DMS79 (cell line): Measurements from ENCODE around the gene ZMPSTE24.

Experiments
- DNase-seq: peaks from one replicate; lab custom pipeline; 2025; lab: John Stamatoyannopoulos, UW

Gene ZMPSTE24

GRCh38 chr1:40264354-40264781 is 6.3 kb downstream of the ZMPSTE24 start:
- DNase-seq: no peak

GRCh38 chr1:40265298-40265697 is 7.3 kb downstream of the ZMPSTE24 start:
- no peak for DNase-seq

GRCh38 chr1:40265919-40266318 is 7.9 kb downstream of the ZMPSTE24 start:
- no peak for DNase-seq

- DNase-seq: no peak
Measured at GRCh38 chr1:40266786-40267535, 8.9 kb downstream of the ZMPSTE24 start.

- DNase-seq: no peak
Measured at GRCh38 chr1:40267767-40268187, 9.7 kb downstream of the ZMPSTE24 start.

GRCh38 chr1:40268211-40268610 is 10.2 kb downstream of the ZMPSTE24 start:
- DNase-seq: no peak

DNA sequence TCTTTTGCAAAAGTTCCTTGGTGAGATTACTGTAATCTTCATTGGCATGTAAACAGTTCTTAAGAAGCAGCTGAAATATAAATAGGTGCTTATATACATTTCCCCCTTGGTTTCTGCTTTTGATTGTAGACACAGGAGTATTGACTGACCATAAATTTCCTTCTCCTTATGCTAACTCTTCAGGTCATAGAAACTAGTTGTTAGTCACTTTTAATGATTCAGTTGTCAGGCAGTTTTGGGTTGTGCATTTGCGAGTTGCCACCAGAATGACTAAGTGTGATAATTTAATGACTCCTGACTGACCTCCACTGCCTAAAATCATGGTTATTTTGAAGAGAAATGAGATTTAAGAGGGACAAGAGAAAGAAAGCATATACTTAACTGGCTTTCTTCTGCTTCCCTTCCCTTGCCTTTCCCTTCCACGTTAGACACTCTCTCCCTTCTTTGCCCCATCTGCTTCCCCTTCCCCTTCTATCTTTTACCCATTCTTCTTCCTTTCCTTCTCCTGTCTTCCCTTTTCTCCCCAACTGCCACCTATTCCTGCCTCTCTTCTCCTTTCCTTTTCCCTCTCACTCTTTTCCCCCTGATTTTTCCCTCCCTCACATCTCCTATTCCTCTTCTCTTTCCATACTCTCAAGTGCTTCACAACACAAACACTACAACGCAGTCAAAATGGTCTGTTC is 12.3 kb downstream of the ZMPSTE24 start:
- DNase-seq: no peak

DNA sequence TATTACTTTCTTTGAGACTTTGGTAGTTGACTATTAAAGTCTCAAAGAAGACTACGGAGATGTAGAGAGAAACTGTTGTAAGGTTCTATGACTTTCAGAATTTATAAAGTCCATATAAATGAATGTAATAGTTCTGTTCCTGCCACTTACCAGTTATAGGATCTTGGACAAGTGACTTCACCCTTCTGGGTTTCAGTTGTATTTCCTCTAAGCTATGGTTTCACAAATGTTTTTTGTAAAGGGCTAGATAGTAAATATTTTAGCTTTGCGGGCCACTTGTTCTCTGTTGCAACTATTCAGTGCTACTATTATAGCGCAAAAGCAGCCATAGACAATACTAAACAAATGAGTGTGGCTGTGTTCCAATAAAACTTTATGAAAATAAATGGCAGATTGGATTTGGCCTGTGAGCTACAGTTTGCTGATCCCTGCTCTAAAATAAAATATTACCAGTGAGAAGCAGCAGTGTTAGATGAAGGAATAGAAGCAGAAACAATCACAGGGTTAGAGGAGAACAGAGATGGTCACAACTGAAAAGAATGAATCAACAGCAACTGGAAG is 14.7 kb downstream of the ZMPSTE24 start:
- no peak for DNase-seq

DNA sequence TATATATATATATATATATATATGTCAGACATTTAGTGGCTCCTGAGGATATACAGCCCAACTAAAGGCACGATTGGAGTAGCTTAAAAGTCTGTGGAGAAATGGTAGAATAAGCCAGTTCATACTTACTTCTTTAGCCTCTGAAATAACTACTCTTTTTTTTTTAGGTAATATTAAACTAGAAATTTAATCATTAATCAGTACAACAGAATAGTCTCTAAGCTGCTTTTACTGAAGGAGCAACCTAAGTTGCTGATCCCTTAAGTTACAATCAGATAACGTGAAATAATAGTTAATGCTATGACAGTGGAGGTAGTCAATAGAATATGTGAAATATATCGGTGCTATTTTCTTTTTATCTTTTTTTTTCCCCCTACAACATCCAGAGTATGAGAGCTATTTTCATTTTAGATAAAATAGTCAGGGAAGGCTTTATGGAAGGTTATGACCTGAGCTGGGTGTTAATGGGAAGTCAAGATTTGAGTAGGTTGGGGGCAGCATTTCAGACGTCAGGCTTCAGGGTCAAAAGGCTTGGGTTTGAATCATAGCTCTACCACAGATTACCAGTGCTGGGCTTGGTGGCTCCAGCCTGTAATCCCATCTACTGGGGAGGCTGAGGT is 15.6 kb downstream of the ZMPSTE24 start:
- no peak for DNase-seq

GRCh38 chr1:40274331-40274730 is 16.3 kb downstream of the ZMPSTE24 start:
- DNase-seq: no peak

GRCh38 chr1:40276122-40276521 is 18.1 kb downstream of the ZMPSTE24 start:
- DNase-seq: no peak

- DNase-seq: no peak
Measured at GRCh38 chr1:40281853-40282252, 23.8 kb downstream of the ZMPSTE24 start.

GRCh38 chr1:40291293-40291692 is 33.3 kb downstream of the ZMPSTE24 start:
- DNase-seq: no peak

DNA sequence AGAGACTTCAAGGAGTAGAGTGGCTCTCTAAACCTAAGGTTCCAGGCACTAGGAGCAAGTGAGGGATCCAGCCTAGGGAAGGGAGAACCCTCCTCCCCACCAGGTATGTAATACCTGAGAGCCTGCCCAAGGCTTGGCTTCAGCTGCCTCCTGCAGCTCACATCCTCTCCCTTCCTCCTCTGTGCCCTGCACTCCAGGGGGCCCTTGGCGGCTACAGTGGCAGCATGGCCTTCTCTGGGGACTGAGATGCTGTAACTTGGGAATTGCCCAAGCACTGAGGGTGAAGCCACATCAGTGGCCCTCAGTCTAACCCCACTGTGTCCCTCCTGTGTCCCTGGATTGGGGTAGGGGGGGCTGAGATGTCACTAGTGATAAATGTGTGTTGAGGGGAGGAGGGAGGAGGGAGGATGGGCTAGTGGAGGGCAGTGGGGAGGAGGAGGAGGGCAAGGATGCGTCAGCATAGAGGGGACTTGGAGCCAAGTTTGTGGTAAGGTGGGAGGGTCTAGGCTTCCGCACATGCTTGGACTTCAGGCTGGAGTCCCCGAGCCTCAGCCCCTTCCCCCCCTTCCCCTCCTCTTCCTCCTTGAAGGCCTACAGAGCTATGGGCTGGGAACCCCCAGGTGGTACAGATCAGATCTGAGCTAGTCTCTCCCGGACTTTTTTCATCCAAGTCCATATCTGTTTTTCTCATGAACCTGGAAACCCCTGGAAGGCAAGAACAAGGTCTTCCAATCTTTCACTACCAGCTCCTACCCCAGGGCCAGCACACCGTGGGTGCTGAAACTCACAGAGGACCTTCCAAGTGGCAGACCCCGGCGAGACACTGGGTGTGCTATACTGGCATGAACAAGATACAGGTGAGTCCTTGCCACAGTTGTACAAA is 41.6 kb downstream of the ZMPSTE24 start:
- DNase-seq: no peak

GRCh38 chr1:40300249-40300567 is 42.2 kb downstream of the ZMPSTE24 start:
- no peak for DNase-seq

- no peak for DNase-seq
Measured at GRCh38 chr1:40300651-40301050, 42.6 kb downstream of the ZMPSTE24 start.

- DNase-seq: no peak
Measured at GRCh38 chr1:40301066-40301465, 43.0 kb downstream of the ZMPSTE24 start.

DNA sequence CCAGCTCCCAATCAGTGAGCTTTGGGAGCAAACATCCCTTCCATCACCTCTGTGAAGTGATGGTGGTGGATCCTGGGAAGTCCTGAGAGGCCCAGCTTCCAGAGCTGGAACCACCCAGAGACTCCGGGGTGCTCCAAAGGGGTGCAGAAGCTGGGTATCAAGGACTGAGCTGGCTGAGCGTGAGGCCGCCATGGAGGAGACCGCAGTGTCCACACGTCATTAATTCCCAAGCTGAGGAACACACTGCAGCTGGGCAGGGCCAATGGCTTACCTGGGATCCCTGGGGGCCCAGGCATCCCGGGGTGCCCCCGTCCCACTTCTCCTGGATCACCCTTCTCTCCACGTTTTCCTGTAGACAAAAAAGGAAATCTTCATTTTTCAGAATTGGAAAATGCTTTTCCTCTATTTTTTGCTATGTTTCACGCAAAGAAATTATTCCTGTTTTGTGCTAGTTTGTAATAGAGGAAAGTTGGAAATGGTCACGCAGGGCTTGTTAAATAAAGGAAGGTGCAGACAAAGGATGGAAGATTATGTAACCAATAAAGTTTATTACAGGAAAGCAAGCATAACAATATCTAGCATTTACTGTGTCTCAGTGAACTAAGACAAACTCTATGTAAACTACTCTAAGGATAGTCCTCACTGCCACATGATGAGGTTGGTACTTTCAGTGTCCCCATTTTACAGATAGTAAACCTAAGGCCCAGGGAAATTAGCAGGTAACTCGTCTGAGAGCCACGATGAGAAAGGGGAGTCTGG is 43.7 kb downstream of the ZMPSTE24 start:
- no peak for DNase-seq

- DNase-seq: no peak
Measured at GRCh38 chr1:40302475-40302874, 44.4 kb downstream of the ZMPSTE24 start.

GRCh38 chr1:40303051-40303771 is 45.2 kb downstream of the ZMPSTE24 start:
- no peak for DNase-seq

DNA sequence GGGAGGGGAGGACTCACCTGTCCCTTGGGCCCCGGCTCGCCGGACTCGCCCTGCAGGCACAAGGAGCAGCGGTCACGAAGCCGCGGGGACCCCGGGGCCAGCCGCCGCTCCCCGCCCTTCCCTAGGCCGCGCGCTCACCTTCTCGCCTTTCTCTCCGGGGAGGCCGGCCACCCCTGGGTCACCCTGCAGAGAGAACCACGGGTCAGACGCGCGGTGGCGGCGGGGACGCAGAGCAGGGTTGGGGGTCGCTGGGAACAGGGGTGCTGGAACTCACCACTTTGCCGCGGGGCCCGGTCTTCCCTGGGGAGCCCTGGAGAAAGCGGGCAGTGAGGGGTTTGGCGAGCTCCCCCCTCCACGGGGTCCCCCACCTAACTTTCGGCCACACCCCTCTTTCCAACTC is 45.8 kb downstream of the ZMPSTE24 start:
- DNase-seq: no peak
